Measurements from ENCODE around the gene KRTAP5-4.
"Not testable (repeated sequence)": the region's sequence is repeated elsewhere in the genome, so short reads cannot be mapped to it uniquely, and the experiment has no call there.

The KRTAP5-4 gene, protein sequence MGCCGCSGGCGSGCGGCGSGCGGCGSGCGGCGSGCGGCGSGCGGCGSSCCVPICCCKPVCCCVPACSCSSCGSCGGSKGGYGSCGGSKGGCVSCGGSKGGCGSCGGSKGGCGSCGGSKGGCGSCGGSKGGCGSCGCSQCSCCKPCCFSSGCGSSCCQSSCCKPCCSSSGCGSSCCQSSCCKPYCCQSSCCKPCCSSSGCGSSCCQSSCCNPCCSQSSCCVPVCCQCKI

GRCh38 chr11:1622086-1622485, at the start of gene KRTAP5-4:
KRTAP5-4 (minus strand) TSS chr11:1622138; CDS start chr11:1622093, 45 bp downstream.
- no peak for DNase-seq (ENCODE audit: low spot score)

DNA sequence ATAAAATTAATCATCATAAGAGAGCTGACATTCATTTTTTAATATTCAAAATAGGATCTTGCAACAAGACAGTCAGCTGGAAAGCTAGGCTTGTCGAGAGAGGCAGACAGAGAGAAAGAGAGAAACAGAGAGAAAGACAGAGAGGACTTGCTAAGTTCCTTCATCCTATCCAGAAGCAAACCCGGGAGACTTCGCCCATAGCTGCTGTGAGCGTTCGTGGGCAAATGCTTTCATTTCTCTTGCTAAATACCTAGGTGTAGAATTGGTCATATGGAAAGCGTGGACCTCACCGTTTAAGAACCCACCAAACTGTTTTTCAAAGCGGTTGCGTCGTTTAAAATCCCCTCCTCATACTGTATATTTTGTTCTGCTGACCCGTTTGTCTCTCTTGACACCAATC, 49.7 kb upstream of the KRTAP5-4 start:
- DNase-seq (ENCODE audit: low spot score): no peak

DNA sequence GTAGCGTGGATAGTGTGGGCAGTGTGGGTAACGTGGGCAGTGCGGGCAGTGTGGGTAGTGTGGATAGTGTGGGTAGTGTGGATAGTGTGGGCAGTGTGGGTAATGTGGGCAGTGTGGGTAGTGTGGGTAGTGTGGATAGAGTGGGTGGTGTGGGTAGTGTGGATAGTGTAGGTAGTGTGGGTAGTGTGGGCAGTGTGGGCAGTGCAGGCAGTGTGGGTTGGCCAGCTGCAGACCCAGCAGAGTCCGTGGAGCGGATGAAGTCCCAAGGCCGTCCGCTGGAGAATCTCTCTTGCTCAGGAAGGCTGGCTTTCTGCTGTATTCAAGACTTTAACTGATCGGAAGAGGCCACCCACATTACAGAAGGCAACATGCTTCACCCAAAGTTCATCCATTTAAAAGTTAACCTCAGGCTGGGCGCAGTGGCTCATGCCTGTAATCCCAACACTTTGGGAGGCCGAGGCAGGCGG, 49.0 kb upstream of the KRTAP5-4 start:
- DNase-seq (ENCODE audit: low spot score): peak; percentile 14

DNA sequence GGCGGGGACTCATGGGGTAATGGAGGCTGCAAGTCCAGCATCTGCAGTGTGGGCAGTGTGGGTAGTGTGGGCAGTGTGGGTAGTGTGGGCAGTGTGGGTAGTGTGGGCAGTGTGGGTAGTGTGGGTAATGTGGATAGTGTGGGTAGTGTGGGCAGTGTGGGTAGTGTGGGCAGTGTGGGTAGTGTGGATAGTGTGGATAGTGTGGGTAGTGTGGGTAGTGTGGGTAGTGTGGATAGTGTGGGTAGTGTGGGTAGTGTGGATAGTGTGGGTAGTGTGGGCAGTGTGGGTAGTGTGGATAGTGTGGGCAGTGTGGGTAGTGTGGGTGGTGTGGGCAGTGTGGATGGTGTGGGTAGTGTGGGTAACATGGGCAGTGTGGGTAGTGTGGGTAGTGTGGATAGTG, 48.5 kb upstream of the KRTAP5-4 start:
- DNase-seq (ENCODE audit: low spot score): not testable (repeated sequence)

- DNase-seq (ENCODE audit: low spot score): peak; percentile 9
These were observed 47.7 kb upstream of the KRTAP5-4 start for GRCh38 chr11:1669546-1670218.

GRCh38 chr11:1668911-1669473, 47.1 kb upstream of the KRTAP5-4 start:
- no peak for DNase-seq (ENCODE audit: low spot score)

DNA sequence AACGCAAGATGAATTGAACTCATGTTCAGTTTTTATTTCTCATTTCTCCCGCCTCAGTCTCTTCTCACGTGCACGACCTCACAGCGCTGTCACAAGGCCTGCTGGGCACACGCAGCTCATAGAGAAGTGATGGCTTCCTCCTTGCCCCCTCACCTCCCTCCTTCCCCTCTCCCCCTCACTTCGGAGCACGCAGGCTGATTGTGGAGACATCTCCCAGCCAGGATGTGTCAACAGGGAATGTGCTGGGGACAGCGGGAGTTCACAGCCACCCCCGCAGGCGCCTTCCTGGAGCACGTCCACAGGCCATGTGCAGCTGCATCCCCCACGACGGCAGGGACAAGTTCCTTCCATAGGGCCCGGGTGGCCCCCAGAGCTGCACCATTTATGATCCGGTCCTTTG, 46.0 kb upstream of the KRTAP5-4 start:
- no peak for DNase-seq (ENCODE audit: low spot score)

GRCh38 chr11:1667121-1667850, 45.3 kb upstream of the KRTAP5-4 start:
- DNase-seq (ENCODE audit: low spot score): no peak

DNA sequence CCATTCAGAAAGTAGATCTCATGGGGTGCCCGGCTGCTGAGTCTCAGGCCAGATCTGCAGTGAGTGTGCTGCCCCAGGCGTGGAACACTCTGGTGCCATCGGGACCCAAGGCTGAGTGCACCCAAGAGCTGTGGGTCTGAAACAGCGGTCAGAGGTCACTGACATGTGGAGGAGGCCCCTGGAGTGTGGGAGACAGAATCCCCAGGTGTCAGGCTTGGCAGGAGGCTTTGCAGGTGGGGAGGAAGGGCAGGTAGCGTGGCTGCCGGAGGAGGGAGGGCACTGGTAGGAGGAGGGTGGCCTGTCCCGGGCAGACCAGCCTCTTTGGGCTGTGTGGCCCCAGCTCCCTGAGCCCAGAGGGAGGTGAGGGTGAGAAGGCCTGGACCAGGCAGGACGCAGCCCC, 43.4 kb upstream of the KRTAP5-4 start:
- no peak for DNase-seq (ENCODE audit: low spot score)

DNA sequence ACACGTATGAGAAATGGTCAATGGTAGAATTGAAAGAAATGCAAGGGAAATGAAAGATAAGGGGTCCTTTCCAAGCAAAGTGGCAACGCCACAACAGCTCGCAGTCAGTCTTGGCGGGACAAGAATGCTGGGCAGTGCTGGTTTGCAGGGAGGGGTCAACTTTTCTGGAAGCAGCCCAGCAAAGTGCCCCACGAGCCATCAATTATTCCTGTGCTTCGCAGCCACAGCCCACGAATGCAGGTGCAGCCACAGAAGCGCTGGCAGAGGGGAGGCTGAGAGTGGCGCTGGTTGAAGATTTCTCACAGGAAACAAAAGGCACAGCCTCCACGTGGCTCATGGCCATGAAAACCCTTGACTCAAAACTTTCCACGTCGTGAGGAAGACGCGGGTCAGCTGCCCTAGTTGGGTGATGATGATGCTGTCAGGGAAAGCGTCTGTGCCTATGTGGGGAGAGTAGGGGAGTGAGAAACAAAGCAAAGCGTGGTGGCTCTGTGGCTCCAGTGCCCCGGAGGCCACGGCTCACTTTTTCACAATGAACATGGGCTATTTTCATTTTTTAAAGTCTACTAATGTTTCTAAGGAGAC, 40.9 kb upstream of the KRTAP5-4 start:
- DNase-seq (ENCODE audit: low spot score): not testable (repeated sequence)

DNA sequence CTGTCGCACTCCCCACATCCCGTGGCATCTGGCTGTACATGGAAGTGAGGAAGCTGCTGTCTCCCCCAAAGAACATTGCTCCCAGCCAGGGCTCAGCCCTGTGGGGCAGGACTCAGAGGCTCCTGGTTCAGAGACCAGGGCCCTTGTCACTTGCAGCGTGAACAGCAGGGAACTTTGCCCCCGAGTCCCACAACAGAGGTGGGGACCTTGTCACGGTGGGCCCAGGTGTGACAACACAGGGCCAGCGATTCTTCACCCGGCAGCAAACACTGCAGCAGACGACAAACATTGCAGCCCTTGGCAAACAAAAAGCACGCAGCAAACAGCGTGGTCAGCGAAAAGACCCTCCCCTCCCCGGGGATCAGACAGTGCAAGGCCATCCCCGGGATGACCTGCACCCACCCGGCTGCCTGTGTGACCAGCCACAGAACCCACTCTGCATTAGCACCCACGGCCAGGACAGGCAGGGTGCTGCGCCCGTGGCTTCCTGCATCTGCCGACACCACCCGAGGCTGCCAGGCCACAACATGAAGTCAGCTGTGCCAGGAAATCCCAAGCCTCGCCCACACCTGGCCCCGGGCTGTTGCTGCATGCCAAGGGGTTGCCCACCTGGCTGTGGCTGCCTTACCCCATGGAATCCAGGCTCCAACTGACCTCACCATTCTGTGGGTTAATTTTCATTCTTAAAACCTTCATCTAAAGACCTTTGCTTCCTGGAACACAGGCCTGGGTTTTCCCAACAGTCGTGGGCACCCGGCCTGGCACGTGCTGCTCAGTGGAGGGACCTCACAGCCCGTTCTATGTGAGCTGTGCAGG, 39.7 kb upstream of the KRTAP5-4 start:
- not testable (repeated sequence) for DNase-seq (ENCODE audit: low spot score)

GRCh38 chr11:1660111-1660867, 38.4 kb upstream of the KRTAP5-4 start:
- no peak for DNase-seq (ENCODE audit: low spot score)

DNA sequence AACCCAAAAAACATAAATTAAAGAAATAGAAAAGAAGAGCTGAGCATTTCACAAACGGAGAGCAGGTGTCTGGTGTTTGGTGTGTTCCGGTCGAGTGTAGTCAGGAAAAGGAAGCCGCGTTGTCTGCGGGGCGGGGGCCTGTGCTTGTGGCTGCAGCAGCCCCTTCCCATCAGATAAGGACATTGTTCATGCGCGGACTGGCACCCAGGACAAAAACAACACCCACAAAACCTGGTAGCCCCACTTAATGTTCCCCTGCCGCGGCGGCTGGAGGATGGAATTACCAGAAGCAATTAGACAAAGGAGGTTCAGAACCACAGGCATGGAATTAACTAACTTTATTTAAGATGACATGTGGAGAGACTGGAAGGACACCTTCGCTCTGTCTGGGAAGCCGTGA, 37.6 kb upstream of the KRTAP5-4 start:
- DNase-seq (ENCODE audit: low spot score): no peak

DNA sequence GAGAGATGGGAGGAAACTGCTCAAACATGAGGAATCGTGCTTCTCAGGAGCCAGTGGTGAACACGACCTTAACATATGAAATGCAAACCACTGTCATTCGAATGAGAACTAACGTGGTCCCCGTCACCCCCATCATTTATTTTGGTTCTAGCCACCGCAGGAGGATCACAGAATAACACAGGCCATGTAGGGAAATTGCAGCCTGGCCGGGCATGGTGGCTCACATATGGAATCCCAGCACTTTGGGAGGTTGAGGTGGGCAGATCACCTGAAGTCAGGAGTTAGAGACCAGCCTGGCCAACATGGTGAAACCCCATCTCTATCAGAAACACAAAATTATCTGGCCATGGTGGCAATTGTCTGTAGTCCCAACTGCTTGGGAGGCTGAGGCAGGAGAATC, 34.7 kb upstream of the KRTAP5-4 start:
- DNase-seq (ENCODE audit: low spot score): no peak

- DNase-seq (ENCODE audit: low spot score): no peak
These were observed 34.1 kb upstream of the KRTAP5-4 start for GRCh38 chr11:1656061-1656441.

DNA sequence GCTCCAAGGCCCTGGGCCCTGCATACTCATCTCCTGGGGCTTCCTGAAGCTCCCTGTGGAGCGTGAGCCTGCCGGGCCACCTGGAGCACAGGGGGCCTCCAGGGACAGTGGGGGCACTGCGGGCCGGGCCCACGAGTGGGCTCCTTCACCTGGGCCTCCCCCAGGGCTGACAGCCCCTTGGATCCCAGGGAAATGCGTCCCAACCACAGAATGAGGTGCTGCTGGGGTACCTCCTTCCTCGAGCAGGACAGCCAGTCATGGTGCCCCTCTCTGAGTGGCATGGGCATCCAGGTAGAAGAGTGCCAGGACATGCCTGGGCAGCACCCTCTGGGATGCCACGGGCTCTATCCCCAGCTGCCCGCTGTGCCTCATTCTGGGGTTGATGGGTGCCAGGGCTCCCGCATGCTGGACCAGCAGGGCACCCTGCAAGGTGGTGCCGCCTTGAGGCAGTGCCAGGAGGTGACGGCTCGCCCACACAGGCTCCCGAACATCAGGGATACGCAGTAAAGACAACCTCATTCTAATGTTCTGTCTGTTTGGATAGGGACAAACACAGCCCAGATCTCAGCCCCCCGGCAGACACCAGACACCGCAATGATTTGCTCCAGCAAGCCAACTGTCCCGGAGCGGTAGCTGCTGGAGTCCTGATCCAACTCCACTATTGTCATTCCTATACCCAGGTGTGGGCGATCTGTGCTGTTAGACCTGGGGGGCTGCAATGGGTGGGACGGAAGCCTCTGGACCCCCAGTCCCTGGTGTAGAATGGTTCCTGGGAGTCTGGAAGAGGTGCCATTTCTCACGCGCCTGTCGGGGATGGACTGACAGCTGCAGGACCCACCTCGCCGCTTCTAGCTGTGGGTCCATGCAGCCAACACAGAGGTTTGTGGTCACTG, 33.5 kb upstream of the KRTAP5-4 start:
- DNase-seq (ENCODE audit: low spot score): peak; percentile 7

- peak; percentile 9 for DNase-seq (ENCODE audit: low spot score)
These were observed 32.6 kb upstream of the KRTAP5-4 start for GRCh38 chr11:1654388-1655167.

- DNase-seq (ENCODE audit: low spot score): peak; percentile 8
These were observed 31.8 kb upstream of the KRTAP5-4 start for GRCh38 chr11:1653541-1654387.

All from AG20443 (cell line).